Neural cell (in vitro differentiated cells): Measurements from ENCODE around the gene DIAPH2.

Source experiments
- EZH2 ChIP-seq: fragments of 200-600, 300-800 bp; shearing (Covaris generic), sonication (generic); IDR thresholded peaks from 2 replicates; pipeline ENCODE4 v1.6.1; 2014; ENCODE audit warnings: antibody characterized with exemption, low read length, borderline replicate concordance, mild to moderate bottlenecking; ENCODE audit not compliant: insufficient read depth, poor library complexity, severe bottlenecking
- MXI1 ChIP-seq: fragments of 450-650 bp; conservative IDR thresholded peaks from 2 replicates; pipeline ENCODE4 v1.6.1; 2014; ENCODE audit warnings: antibody characterized with exemption, mild to moderate bottlenecking; ENCODE audit not compliant: poor library complexity, severe bottlenecking

DNA sequence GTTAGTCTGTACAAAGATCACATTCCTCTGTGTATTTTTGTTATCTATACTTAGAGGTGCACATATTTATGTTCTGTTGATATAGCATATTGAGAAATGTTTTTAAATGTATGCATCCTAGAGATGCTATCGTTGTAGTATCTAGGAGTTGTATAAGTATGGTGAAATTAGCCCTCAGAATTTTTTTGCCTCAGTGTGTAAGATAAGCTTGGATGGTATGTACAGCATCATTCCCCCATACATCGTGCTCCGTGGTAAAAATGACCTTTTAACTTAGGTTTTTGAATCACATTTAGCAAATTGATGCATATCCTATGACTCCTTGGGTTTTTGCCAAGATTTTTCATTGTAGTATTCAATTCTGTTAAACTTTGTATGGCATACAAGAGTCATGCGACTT lies 312.6 kb downstream of the DIAPH2 start:
- TF ChIP-seq MXI1 (no peak), EZH2 (no peak)
